Stimulated activated CD8-positive, alpha-beta memory T cell treated with anti-CD3 and anti-CD28 coated beads, Interleukin-15, amount 100 ng/mL, for 24 hours (primary cell): Measurements from ENCODE around the gene GRHL1.
A peak's percentile ranks its signal among the peaks of the same experiment; 100 is the strongest.

ENCODE experiments used
- DNase-seq: peaks from one replicate; pipeline ENCODE4 v3.0.0-alpha.2; 2020; ENCODE audit warnings: low read depth

Gene GRHL1

DNA sequence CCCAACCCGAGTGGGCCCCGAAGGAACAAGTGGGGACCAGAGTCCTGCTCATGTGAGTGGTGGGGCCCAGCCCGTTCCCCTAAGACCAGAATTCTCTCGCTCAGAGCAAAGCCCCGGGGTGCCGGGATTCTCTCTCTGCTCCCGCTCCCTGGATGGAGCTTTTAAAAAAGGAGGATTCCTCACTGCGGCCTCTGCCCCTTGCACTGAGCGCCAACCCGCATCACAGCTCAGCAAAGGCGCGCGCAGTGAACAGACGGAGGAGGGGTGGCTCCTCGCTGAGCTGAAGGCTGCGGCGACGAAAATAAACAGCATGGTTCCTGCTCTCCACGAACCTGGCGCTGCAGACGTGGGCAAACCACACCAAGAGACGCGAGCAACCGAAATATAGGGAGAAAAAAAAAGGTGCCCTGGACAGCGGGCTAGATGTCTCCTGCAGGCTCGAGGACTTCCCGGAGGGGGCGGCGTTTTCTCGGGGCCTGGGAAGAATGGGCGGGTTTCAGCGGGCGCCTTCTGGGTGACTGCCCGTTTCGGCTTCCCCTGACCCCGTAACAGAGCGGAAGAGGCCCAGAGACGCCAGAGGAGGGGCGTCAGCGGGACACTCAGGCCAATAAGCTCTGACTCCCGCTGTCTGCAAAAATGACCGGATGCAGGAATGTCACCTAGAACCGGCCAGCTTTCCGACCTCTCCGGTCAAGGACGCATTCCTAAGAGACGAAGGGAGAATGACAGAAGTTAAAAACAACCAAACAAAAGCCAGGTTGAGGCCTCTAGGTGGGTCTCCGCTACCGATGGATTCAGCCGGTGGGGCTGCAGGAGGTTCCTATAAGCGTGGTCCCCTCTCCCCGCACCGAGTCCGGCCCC is 91.0 kb downstream of the GRHL1 start:
- DNase-seq: no peak

DNA sequence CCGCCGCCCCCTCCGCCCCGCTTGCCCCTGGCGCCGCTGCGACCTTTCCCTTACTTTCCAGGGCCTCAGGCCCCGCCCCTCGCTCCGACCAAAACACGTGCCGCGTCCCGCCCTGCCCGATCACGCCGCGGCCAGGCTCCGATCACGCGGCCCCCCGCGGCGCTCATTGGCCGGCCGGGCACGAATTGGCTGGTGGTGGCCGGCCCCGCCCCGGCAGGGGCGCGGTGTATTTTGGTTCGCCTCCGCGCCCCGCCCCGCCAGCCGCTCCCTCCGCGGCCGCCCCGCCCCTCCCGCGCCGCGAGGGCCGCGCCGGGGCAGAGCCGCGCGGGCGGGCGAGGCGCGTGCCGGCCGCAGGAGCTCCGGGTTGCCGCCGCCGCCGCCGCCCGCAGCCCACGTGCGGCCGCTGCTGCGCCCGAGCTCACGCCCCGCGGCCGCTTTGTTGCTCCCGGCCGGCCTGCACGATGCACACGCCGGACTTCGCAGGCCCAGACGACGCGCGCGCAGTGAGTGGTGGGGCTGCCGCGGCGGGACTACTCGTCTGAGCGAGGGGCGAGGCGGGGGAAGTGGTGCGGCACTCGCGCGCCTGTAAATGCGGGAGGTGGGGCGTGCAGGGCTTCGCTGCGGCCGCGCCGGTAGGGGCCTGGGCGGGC is 91.9 kb downstream of the GRHL1 start, which contains the start of gene KLF11:
KLF11 (plus strand) TSS at position 295 of the 650 bp plus-strand sequence; CDS start at position 462, 167 bp downstream.
- peak; percentile 57 for DNase-seq

DNA sequence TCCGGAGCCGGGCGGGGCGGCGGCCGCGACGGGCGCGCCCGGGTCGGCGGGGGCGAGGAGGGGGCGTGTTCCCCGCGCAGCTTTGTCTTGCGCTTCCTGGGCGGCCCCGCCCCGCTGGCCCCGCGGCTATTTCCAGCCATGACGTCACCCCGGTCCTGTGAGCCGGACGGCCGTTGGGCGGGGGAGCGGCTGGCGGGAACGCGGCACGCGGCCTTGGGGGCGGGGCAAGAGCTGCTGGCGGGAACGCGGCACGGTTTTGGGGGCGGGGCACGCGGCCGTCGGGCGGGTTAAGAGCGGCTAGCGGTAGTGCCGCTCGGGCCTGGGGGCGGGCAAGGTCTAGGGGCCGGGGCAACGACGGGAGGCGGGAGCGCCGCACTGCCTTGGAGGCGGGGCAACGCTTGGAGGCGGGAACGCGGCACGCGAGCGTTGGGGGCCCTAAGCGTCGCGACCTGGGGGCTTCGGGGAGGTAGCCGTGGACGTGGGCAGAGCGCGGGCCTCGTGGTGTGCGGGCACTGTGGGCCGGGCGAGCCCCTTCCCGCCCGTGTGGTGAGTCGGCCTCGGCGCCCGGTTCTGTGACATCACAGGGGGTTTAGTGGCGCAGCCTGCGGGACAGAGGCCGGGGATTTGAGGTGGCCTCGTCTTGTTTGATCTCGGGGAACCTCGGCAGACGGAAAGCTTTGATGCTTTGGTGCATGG is 92.6 kb downstream of the GRHL1 start:
- peak; percentile 96 for DNase-seq

DNA sequence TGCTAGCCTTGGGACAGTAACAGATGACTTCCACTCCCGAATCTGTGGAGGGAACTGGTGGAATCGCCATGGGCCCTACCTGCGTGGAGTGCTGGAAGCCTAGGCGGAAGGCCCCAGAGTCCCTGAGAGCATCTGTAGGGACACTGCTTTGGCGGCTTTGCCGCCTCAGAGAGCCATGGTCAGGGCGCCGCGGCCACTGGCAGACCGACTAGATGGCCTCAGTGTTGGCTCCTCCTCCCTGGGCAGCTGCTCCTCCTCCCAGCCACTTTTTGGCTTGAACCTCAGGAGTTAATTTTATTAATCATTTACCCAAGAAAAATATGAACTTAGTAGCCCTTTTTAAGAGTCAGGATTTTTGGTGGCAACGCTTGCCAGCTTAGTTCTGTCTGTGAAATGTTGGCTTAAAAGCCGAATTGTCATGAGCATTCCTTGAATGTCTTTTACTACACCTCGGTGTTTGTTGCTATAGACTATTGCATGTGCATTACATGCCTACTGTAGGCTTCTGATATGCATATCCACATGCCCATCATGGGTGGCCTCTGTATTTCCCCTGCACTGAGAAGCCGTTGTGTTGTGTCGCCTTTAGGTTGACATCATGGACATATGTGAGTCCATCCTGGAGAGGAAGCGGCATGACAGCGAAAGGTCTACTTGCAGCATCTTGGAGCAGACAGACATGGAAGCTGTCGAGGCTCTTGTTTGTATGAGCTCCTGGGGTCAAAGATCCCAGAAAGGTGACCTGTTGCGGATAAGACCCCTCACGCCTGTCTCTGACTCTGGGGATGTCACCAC is 94.3 kb downstream of the GRHL1 start:
- DNase-seq: no peak

DNA sequence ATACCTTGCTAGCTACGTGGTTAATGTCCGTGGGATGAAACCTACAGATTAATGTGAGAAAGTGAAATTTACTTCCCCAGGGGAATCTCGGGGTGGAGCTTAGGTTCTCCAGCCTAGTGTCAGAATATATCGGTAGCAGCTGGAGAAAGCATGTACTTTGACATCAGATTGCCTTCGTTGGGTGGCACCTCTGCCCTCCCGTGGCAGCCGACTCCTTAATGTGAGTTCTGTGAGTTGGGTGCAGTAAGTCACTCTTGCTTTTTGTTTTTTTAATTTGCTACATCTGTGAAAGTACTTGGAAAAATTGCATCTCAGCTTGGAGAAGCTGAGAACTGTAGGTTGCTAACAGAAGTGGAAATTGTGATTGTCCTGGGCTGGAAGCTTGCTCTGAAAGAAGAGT is 95.4 kb downstream of the GRHL1 start:
- no peak for DNase-seq

DNA sequence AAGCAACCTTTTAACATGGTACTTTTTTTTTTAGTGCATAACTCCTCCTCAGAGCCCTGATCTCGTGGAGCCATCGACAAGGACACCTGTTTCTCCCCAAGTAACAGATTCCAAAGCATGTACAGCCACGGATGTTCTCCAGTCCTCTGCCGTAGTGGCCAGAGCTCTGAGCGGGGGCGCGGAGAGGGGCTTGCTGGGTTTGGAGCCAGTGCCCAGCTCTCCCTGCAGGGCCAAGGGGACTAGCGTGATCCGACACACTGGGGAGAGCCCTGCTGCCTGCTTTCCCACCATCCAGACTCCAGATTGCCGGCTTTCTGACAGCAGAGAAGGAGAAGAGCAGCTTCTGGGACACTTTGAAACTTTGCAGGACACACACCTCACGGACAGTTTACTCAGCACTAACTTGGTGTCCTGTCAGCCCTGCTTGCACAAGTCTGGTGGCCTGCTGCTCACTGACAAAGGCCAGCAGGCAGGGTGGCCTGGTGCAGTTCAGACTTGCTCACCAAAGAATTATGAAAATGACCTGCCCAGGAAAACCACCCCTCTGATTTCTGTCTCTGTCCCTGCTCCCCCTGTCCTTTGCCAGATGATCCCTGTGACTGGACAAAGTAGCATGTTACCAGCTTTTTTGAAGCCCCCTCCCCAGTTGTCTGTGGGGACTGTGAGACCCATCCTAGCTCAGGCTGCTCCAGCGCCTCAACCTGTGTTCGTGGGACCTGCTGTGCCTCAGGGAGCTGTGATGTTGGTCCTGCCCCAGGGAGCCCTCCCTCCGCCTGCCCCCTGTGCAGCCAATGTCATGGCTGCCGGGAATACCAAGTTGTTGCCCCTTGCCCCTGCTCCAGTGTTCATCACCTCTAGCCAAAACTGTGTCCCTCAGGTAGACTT is 96.4 kb downstream of the GRHL1 start:
- DNase-seq: no peak

DNA sequence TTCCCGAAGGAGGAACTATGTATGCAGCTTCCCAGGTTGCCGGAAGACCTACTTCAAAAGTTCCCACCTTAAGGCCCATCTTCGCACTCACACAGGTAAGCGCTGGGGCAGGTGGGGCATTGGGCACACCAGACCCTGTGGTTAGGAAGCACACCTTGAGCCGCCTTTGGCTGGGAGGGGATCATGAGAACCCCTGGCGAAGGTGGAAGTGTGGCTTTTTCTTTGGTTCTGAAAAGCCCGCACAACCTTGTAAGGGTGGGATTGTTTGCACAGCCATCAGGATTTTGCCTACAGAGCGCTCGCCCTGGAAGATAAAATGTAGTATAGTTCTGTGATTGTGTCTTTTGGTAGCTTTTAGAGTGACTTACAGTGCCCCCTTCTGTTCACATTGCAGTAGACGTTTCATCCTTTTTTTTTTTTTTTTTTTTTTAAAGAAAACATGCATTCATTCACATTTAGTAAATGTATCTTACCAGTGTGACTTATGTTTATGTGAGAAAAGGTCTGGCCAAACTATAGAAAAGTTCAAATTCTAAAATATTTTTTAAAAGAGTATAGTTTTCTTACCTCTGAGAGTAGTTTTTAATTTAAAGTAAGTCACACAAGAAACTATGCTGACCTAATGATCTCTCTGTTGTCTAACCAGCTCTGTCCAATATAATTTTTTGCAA is 97.1 kb downstream of the GRHL1 start:
- no peak for DNase-seq
